Ammon's horn (tissue), 1 donor: ENCODE measurements around the gene P2RX7.

Experiments used
- DNase-seq: peaks from one replicate; pipeline ENCODE4 v3.0.0-alpha.2; 2016; ENCODE audit warnings: low spot score

The P2RX7 gene

DNA sequence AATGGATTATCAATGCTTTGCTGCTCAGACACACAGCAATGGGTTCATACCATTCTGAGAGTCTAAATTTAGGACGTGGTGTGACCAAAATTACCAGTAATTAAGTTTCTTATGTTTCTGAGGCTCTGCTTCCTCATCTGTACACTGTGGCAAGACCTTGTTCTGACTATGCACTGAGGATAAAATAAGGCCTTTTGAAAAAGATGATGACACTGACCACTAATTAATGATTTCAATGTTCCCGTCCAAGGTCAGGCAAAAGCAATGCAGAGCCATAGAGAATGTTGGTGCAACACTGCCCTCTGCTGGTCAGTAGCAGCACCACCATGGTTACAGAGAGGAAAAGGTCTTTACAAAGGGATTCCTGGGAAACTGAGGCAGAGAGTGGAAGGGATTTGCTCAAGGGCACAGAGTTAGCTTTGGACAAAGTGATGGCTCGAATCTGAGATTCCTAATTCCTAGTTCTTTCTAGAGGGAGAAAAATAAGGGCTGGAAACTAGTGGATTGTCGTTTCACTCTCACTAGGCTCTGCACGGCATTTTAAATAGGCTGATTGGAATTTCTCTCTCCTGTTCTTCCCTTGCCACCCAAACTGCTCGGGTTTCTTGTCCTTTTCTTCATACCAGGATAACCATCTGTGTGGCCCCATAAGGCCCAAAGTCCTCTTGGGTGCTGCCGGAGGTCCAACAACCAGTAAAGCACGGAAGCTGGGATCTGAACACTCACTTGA lies 22.3 kb upstream of the P2RX7 start:
- DNase-seq: peak; percentile 92

DNA sequence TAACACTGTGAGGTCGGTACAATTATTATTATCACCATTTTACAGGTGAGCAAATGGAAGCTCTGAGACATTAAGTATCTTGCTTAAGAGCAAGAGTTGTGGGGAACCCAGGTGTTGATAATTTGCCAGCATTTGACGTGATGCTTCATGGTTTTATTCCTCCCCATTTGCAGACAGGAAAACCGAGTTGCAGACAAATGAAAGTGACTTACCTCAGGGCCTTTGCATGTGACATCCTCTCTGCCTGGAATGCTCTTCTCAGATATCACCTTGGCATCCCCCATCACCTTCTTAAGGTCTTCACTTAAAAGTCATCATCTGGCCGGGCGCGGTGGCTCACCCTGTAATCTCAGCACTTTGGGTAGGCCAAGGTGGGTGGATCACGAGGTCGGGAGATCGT lies 21.0 kb upstream of the P2RX7 start:
- no peak for DNase-seq

DNA sequence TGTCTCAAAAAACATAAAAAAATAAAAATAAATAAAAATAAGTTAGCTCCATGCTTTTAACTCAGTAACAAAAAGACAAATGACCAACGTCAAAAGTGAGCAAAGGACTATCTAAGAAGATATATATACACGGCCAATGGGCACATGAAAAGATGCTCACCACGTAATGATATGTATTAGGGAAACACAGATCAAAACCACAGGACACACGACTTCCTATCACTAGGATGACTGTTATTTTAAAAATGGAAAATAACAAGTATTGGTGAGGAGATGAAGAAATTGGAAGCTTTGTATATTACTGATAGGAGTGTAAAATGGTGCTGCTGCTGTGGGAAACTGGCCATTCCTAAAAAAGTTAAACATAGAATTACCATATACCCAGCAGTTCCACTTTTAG lies 20.2 kb upstream of the P2RX7 start:
- DNase-seq: no peak

DNA sequence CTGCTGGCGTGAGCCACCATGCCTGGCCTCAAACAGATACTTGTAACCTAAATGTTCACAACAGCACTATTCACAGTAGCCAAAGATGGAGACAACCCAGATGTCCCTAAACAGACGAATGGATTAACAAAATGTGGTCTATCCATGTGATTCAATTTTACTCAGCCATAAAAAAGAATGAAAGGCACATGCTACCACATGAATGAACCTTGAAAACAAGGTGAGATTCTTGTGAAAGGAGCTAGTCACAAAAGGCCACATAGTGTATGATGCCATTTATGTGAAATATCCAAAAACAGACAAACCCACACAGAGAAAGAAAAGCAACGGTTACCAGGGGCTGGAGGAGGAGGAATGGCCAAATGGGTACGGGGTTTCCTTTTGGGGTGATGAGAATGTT lies 19.6 kb upstream of the P2RX7 start:
- no peak for DNase-seq

DNA sequence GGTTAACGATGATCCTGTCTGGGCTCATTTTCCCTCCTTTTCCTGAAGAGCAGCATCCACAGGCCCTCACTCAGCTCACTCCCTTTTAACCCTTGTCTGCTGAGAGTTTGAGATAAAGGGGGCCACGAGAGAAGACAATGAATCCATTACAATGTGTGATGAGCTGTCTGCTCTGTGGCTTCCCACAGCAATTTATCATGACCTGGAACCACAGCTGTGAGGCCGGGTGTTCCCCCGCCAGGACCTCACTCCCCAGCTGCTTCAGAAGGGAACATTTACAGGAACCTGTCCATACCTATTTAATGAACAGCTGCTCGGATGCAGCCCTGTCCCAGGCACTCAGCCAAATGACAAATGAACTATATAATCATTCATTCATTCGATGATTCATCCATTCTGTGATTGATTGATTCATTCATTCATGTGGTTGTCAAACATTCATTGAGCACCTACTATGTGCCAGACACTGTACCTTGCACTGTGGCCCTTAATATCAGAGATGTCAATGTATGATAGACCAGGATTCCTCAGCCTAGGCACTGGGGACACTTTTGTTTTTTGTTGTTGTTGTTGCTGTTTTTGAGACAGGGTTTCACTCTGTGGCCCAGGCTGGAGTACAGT lies 18.5 kb upstream of the P2RX7 start:
- no peak for DNase-seq

DNA sequence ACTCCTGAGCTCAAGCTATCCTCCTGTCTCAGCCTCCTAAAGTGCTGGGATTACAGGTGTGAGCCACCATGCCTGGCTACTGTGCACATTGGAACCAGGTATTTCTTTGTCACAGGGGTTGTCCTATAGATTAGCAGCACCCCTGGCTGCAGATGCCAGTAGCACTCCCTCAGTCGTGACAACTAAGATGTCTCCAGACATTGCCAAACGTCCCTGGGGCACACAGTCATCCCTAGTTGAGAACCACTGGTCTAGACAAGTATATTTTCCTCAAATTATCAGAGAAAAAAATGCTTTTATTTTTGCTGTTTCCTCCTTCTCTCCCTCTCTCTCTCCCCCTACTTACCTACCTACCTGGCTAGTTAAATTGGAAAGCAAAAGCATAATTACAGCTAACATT lies 17.9 kb upstream of the P2RX7 start:
- DNase-seq: no peak

DNA sequence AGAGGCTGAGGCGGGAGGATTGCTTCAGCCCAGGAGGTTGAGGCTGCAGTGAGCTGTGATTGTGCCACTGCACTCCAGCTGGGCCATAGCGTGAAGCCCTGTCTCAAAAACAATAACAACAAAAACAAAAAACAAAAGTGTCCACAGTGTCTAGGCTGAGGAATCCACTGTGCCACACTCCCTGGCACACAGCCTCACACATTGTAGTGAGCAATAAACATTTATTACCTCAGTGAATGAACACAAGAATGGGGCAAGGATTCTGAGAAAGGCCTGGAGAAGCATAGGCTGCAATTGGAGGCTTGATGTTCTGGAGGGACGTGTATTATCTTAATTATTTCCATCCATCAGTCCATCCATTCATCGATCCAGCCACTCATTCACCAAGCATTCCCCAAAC lies 17.1 kb upstream of the P2RX7 start:
- no peak for DNase-seq

DNA sequence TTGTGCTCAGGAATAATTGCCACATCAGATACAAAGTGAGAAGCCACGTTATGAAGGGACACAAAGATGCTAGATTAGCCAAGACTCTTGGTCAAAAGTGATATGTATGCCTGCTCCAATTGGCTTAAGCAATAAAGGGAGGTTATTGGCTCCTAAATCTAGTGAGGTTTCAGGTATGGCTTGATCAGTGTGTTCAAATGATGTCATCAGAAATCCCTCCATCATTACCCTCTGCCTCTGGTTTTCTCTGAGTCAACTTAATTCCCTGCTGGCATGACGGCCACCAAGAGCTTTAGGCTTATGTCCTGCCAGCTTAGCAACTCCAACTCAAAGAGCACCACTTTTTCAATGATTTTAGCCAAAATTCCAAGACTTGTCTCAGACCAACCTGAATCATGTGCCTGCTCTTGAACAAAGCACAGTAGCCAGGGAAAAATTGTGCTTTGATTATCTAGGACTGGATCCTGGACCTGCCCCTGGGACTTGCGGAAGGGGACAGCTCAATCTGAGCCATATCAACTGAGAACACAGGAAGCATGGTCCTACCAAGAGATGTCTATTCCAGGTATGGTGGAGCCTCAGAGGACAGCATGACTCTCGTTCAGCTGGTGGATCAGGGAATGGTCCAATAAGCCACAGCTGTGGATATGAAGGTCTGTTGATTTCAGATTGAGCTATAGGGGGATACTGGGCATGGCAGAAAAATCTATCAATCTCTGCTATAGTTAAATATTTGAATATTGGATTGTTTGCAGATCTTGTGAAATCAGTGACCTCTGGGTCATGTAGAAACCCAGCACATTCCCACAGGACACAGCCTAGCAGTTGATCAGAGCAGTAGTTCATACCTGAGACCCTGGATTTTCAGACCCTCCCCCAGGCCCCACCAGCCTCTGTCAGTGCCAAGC lies 16.1 kb upstream of the P2RX7 start:
- DNase-seq: no peak

DNA sequence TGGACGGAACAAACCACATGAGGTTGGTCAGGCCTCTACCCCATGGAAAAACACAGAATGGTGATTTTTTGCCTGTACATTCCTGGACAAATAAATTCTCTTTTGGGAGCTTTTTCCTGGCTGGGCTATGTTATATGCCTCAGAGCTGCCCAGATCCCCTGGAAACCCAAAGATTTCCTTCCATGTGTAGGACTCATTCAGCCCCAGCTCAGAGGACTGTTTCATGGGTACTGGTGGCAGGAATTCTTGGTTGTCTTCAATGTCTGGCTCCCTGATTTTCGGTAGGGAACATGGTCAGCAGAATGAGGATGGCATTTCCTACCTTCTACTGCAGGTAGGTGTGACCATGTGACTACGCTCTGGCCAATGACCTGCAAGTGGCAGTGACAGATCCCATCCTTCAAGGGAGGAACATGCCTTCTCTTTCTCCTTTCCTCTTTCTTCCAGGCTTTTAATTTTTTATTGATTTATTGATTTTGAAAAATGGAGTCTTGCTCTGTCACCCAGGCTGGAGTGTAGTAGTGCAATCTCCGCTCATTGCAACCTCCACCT lies 15.4 kb upstream of the P2RX7 start:
- no peak for DNase-seq

DNA sequence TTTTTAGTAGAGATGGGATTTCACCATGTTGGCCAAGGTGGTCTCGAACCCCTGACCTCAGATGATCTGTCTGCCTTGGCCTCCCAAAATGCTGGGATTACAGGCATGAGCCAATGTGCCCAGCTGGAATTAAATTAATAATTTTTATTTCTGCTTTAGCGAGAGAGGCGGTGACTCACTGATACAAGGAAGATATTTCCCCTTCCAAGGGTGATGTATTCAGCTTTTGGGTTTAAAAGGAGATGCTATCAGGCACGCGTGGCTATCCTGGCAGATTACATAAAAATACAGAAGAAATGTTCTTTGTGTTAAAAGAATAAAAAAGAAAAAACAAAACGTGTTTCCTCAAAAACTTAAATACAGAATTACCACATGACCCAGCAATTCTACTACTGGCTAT lies 12.4 kb upstream of the P2RX7 start:
- DNase-seq: no peak

DNA sequence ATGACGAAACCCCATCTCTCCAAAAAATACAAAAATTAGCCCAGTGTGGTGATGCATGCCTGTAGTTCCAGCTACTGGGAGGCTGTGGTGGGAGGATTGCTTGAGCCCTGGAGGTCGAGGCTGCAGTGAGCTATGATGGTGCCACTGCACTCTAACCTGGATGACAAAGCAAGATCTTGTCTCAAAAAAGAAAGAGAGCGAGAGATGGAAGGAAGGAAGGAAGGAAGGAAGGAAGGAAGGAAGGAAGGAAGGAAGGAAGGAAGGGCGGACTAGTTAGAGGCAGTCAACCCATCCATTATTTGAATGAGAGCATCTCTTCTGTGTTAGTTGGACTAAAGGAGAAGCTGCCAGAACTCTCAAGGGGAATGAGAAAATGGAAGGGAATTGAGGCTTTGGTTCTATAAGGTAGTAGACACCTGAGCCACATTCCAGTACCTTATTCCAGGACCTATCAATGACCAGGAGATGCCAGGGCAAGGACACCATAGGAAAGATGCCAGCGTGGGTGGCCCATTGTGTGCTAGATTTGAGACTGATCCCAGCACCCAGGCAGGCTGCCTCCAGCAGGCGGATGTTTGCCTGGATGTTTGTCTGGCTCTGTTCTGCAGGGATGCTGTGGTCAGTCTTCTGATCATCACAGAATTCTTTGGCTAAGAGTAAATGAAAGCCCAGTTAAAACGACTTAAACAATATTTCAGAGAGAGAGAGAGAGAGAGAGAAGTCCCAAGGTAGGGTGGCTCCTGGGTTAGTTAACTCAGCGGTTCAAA lies 11.5 kb upstream of the P2RX7 start:
- no peak for DNase-seq

DNA sequence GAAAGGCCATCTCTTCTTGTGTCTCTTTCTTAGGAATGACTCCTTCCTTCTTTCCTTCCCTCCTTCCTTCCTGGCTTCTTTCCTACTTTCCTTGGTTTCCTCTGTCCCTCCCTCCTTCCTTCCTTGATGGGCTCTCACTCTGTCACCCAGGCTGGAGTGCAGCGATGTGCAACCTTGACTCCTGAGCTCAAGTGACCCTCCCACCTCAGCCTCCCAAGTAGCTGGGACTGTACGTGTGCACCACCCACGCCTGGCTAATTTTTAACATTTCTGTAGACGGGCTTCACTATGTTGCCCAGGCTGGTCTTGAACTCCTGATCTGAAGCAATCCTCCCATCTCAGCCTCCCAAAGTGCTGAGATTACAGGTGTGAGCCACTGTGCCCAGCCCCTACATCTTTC lies 10.9 kb upstream of the P2RX7 start:
- no peak for DNase-seq

DNA sequence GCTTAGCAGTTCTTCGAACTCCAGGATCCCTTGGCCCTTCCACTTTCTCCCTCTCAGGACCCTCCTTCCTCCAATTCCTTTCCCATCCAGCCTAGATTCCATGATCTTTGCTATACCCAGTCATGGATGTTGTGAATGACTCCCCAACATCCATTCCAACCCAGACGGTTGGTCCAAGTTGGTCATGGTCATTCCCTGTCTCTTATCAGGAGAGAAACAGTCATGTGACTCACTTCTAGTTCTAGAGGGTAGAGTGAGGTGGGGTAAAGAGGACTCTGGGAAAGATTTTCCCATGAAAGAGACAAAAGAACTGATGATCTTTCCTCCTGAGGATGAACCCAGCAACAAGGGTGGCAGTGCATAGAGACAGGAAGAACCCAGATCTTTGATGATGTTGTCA lies 9.2 kb upstream of the P2RX7 start:
- no peak for DNase-seq

DNA sequence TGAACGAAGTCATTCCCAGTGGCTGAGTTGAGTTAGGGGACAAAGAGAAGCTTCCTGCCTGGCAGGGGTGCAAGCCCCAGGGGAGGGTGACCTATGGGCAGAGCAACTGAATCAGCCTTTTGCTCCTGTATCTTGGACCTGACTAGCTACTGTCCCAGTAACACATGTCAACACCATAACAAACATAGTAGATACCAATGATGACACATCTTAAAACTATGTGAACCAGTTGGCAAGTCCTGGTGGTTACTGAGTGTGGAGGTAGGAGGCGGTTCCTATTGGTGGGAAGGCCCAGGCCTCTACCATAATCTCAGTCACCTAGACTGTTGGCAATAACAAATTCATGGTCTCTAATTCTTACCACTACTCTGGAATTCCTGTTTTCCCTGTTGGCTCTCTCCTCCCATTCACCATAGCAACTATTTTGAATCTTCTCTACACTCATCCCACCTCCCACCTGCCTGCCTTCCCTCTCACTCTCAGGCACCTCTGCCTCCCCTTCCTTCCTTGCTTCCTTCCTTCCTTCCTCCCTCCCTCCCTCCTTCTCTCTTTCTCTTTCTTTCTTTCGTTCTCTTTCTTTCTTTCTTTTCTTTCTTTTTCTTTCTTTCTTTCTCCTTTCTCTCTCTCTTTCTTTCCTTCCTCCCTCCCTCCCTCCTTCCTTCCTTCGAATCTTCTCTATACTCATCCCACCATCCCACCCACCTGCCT lies 8.1 kb upstream of the P2RX7 start:
- no peak for DNase-seq

DNA sequence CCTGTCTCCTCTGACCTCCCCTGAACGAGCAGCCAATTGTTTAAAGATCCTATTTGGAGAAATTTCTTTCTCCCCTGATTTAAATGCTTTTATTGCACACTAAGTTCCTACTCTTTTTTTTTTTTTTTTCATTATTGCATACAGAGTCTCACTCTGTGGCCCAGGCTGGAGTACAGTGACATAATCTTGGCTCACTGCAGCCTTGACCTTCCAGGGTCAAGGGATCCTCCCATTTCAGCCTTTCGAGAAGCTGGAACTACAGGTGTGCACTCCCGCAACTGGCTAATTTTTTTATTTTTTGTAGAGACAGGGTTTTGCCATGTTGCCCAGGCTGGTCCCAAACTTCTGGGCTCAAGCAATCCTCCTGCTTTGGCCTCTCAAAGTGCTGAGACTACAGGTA lies 5.2 kb upstream of the P2RX7 start:
- no peak for DNase-seq

DNA sequence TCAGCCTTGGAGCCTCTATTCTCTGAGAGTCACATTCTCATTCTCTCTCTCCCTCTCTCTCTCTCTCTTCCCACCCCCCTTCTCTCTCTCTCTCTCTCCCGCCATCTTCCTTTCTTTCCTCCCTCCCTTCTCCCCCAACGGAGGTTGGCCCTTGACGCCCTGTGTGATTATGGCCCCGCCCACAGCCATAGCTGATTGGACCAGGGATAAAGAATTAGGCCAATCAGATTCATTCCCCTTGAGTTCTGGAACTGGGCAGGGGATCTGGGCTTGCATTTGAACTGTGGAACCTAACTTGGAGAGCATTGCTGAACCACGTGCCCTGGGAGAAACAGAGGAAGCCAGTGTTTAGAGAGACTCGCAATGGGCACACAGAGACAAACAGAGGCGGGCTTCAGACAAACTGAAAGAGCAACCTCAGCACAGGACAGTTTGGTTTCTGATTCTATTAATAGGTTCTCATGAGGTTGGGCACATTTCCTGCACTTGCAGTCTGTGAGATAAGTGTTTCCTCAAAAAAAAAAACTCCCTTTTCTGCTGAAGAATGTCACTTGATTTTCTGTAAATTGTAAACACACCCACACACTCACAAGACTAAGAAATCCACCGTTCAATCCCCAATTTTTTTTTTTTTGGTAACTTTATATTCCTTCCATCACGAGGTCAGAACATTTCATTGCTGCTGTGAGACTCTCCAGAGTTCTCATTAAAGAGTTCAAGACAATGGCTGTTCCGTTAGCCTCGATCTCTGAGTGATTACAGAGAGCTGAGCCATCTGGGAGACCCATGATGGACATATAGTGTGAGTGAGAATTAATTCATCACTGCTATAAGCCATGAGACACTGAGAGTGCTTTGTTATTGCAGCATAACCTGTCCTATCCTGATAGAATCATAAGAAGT lies 3.5 kb upstream of the P2RX7 start:
- DNase-seq: peak; percentile 99

DNA sequence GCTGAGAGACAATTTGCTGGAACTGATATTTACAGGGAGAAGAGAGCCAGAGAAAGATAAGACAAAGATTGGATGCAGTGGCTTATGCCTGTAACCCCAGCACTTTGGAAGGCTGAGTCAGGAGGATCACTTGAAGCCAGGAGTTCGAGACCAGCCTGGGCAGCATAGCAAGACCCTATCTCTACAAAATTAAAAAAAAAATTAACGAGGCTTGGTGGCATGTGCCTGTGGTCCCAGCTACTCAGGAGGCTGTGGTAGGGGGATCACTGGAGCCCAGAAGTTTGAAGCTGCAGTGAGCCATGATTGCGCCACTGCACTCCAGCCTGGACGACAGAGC lies 2.9 kb upstream of the P2RX7 start:
- DNase-seq: no peak

DNA sequence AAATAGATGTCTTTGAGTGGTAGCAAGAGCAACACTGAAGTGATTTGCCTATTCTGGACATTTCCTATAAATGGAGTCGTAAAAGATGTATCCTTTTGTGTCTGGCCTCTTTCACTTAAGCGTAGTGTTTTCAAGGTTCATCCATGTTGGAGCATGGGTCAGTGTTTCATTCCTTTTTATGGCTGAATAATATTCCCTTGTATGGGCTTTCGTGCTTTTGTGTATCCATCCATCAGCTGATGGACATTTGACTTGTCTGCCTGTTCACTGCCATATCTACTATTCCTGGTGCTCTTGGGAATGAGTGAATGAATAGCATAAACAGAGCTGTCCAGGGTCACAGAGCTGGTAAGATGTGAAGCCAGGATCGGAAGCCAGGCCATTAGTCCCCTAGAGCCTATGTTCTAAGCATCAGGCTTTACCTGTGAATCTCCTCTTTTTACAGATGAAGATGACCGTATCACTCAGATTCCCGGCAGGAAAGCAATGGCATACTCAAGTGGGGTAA lies 1.8 kb upstream of the P2RX7 start:
- DNase-seq: no peak

DNA sequence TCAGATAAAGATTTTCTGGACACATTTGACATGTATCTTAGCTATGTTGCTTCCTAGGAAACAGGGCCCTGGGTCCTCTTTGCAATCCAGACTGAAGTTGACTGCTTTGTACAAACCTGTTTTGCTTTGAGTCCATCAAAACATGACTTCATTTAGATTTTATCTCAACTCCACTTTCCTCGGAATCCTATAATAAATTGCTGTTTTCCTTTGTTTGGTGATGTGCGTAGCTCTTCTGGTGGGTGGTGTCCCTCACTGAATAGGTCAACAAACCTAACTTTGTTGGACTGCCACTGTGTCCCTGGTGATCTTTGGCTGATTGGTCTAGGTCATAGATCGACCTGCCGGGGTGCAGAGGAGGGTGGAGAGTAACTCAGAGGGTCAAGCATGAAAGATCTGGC lies 735 bp upstream of the P2RX7 start:
- DNase-seq: no peak

DNA sequence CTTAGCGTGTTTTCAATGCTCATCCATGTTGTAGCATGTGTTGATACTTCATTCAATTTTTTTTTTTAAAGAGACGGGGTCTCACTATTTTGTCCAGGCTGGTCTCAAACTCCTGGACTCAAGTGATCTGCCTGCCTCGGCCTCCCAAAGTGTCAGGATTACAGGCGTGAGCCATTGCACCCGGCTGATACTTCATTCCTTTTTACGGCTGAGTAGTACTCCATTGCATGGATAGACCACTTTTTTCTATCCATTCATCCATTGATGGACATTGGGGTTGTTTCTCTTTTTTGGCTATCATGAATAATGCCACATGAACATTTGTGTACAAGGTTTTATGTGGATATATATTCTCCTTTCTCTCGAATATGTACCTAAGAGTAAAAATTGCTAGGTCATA lies 1.2 kb downstream of the P2RX7 start:
- no peak for DNase-seq
